GM23338 (cell line): ENCODE data around the gene KRTAP5-1. TPM values are rescaled to one million over a fixed set of nuclear protein-coding genes. Genes with fewer than 3 reads are reported as not detected.
"Not testable (repeated sequence)": the region's sequence is repeated elsewhere in the genome, so short reads cannot be mapped to it uniquely, and the experiment has no call there.

ENCODE experiments used
- ATAC-seq: fragments of 200-7000 bp; cut with Tn5 transposase; 3 replicates; pipeline ENCODE4 v1.9.1; 2020
- DNase-seq: peaks from one replicate; pipeline ENCODE4 v3.0.0-alpha.2; 2015; ENCODE audit warnings: low spot score
- H2AFZ ChIP-seq: fragments of 200-600 bp; sonication (generic); 2 replicates; pipeline ENCODE4 v1.8.0; 2016; ENCODE audit warnings: antibody characterized with exemption, mild to moderate bottlenecking, moderate library complexity
- H3F3A ChIP-seq: fragments of 200-600 bp; sonication (generic); replicated peaks from 2 replicates; pipeline ENCODE4 v1.8.0; 2017; ENCODE audit warnings: antibody characterized with exemption, mixed run types, low read depth
- H3K27ac ChIP-seq: fragments of 200-600 bp; sonication (generic); 2 replicates; pipeline ENCODE4 v1.6.1; 2016; ENCODE audit warnings: low read depth
- H3K27me3 ChIP-seq: fragments of 200-600 bp; sonication (generic); 2 replicates; pipeline ENCODE4 v1.8.0; 2016; ENCODE audit warnings: mild to moderate bottlenecking, mixed run types, moderate library complexity; ENCODE audit not compliant: insufficient read depth
- H3K36me3 ChIP-seq: fragments of 200-600 bp; sonication (generic); 2 replicates; pipeline ENCODE4 v1.8.0; 2016; ENCODE audit warnings: mild to moderate bottlenecking; ENCODE audit not compliant: insufficient read depth
- H3K4me1 ChIP-seq: fragments of 200-600 bp; sonication (generic); 2 replicates; pipeline ENCODE4 v1.8.0; 2016; ENCODE audit warnings: mild to moderate bottlenecking, moderate library complexity; ENCODE audit not compliant: insufficient read depth
- H3K4me2 ChIP-seq: fragments of 200-600 bp; sonication (generic); 2 replicates; pipeline ENCODE4 v1.7.1; 2017; ENCODE audit warnings: mixed run types
- H3K4me3 ChIP-seq: fragments of 200-600 bp; sonication (generic); 2 replicates; pipeline ENCODE4 v1.6.1; 2016; ENCODE audit warnings: mixed run types
- H3K79me2 ChIP-seq: fragments of 200-600 bp; sonication (generic); replicated peaks from 2 replicates; pipeline ENCODE4 v1.8.0; 2017; ENCODE audit warnings: mild to moderate bottlenecking; ENCODE audit not compliant: insufficient read depth
- H3K9me2 ChIP-seq: fragments of 200-600 bp; sonication (generic); 2 replicates; pipeline ENCODE4 v1.8.0; 2017; ENCODE audit not compliant: insufficient read depth
- H4K20me1 ChIP-seq: fragments of 200-600 bp; sonication (generic); replicated peaks from 2 replicates; pipeline ENCODE4 v1.8.0; 2017; ENCODE audit warnings: mild to moderate bottlenecking; ENCODE audit not compliant: insufficient read depth
- H3K27ac Mint-ChIP-seq: 2 replicates; pipeline ENCODE4 v1.8.0; 2020; ENCODE audit warnings: inconsistent platforms, mild to moderate bottlenecking, moderate library complexity, mixed read lengths
- H3K27me3 Mint-ChIP-seq: 3 replicates; pipeline ENCODE4 v1.8.0; 2022; ENCODE audit warnings: low read depth, mild to moderate bottlenecking, moderate library complexity, mixed read lengths, inconsistent platforms; ENCODE audit not compliant: insufficient read depth, poor library complexity
- H3K36me3 Mint-ChIP-seq: 3 replicates; pipeline ENCODE4 v1.8.0; 2021; ENCODE audit warnings: low read depth, mild to moderate bottlenecking, inconsistent platforms, moderate library complexity, mixed read lengths
- H3K4me1 Mint-ChIP-seq: 3 replicates; pipeline ENCODE4 v1.8.0; 2020; ENCODE audit warnings: mild to moderate bottlenecking, inconsistent platforms, mixed read lengths
- H3K4me3 Mint-ChIP-seq: 3 replicates; pipeline ENCODE4 v1.8.0; 2021; ENCODE audit warnings: moderate library complexity, mild to moderate bottlenecking, inconsistent platforms, mixed read lengths
- H3K9me3 Mint-ChIP-seq: 3 replicates; pipeline ENCODE4 v1.8.0; 2020; ENCODE audit warnings: moderate library complexity, mild to moderate bottlenecking, inconsistent platforms, mixed read lengths
- CREB1 ChIP-seq: fragments of 250-450 bp; sonication (Bioruptor Pico); IDR thresholded peaks from 2 replicates; pipeline ENCODE4 v1.5.0; 2020; ENCODE audit warnings: low read depth, mild to moderate bottlenecking, moderate library complexity
- JUNB ChIP-seq: IDR thresholded peaks from one replicate; pipeline ENCODE4 v1.6.1; 2016; ENCODE audit warnings: antibody characterized with exemption; ENCODE audit not compliant: unreplicated experiment
- NANOG ChIP-seq: IDR thresholded peaks from 2 replicates; pipeline ENCODE4 v1.6.1; 2016; ENCODE audit warnings: antibody characterized with exemption, borderline replicate concordance
- POLR2AphosphoS5 ChIP-seq: IDR thresholded peaks from 2 replicates; pipeline ENCODE4 v1.6.1; 2016; ENCODE audit warnings: antibody characterized with exemption, low read depth
- STAT1 ChIP-seq: IDR thresholded peaks from one replicate; pipeline ENCODE4 v1.6.1; 2016; ENCODE audit warnings: antibody characterized with exemption; ENCODE audit not compliant: unreplicated experiment
- ZNF114 ChIP-seq: fragments of 250-450 bp; sonication (Bioruptor Pico); IDR thresholded peaks from 2 replicates; pipeline ENCODE4 v1.5.0; 2020; ENCODE audit warnings: mild to moderate bottlenecking, moderate library complexity
- polyA plus RNA-seq: library from polyadenylated mRNA; unstranded; fragments of >200 nt; fragmentation: Nextera tagmentation; extraction: Ambion mirVana; gene quantifications from 2 replicates; pipeline ENCODE4 v1.2.1, GENCODE V29; 2016
- total RNA-seq: library from RNA; depleted of rRNA; stranded (reverse); fragments of >200 nt; shearing (Covaris generic); gene quantifications from 2 replicates; pipeline ENCODE4 v1.2.3, GENCODE V29; 2014
- TF ChIP-seq, protein P1 (sequence below): fragments of 250-450 bp; sonication (Bioruptor Pico); IDR thresholded peaks from 2 replicates; pipeline ENCODE4 v1.5.0; 2020; ENCODE audit warnings: mild to moderate bottlenecking, moderate library complexity
- TF ChIP-seq, protein P2 (sequence below), 2 experiments: fragments of 200-600 bp in 1 of 2; sonication (generic) in 1 of 2; conservative IDR thresholded peaks; 2 replicates each; pipeline versions ENCODE4 v1.5.1 to v1.6.1; 2016 to 2017; ENCODE audit warnings: antibody characterized with exemption in 2 of 2, low read depth in 2 of 2, mild to moderate bottlenecking in 2 of 2, moderate library complexity in 1 of 2
- TF ChIP-seq, protein P3 (sequence below): IDR thresholded peaks from 2 replicates; pipeline ENCODE4 v1.6.1; 2016; ENCODE audit warnings: antibody characterized with exemption
- TF ChIP-seq, protein P4 (sequence below): IDR thresholded peaks from one replicate; pipeline ENCODE4 v1.6.1; 2018; ENCODE audit warnings: antibody characterized with exemption; ENCODE audit not compliant: unreplicated experiment

KRTAP5-1 gene
- total and polyA plus RNA-seq, 2 experiments from 2014 or later = not detected

DNA sequence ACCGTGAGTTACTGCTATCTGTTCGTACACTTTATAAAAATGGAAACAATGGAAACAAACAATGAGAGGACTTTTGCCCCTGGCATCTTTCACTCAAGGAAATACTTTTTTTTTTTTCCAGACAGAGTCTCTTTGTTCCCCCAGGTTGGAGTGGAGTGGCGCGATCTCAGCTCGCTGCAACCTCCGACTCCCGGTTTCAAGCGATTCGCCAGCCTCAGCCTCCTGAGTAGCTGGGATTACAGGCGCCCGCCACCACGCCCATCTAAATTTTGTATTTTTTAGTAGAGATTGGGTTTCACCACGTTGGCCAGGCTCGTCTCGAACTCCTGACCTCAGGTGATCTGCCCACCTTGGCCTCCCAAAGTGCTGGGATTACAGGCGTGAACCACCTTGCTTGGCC, 9.3 kb downstream of the KRTAP5-1 start:
- H3K4me1 Mint-ChIP-seq, H3K4me3 ChIP-seq, DNase-seq, H3K27ac ChIP-seq, H3K36me3 ChIP-seq, H3K36me3 Mint-ChIP-seq, H3K9me2 ChIP-seq, H2AFZ ChIP-seq, H3K27ac Mint-ChIP-seq, H3K79me2 ChIP-seq, H3K4me2 ChIP-seq, H4K20me1 ChIP-seq, H3K4me3 Mint-ChIP-seq, ATAC-seq, H3F3A ChIP-seq: not testable (repeated sequence)
- Mint-ChIP-seq H3K9me3 (peaks cover 14% of the 10 kb centered on the region), H3K27me3 (peaks cover 42% of the 10 kb centered on the region)
- Histone ChIP-seq H3K4me1 (peaks cover 15% of the 10 kb centered on the region; the same call in 1 of the 2 replicates), H3K27me3 (peaks cover 45% of the 10 kb centered on the region)

DNA sequence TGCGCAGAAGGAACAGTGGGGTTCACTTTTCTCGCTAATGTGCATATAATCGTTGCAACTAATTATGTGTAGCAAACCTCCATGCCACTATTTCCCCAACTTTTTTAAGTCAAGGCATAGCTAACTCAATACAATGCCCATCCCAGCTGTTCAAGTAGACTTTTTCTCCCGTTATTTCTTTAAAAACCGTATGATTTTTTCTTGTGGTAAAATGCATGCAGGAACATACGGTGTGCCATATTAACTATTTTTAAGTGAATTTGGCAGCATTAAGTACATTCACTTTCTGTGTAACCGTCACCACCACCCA, 10.2 kb downstream of the KRTAP5-1 start:
- H4K20me1 ChIP-seq = no peaks in the 10 kb centered on the region
- peaks cover 14% of the 10 kb centered on the region for H3K9me3 Mint-ChIP-seq
- TF ChIP-seq, protein P1, sequence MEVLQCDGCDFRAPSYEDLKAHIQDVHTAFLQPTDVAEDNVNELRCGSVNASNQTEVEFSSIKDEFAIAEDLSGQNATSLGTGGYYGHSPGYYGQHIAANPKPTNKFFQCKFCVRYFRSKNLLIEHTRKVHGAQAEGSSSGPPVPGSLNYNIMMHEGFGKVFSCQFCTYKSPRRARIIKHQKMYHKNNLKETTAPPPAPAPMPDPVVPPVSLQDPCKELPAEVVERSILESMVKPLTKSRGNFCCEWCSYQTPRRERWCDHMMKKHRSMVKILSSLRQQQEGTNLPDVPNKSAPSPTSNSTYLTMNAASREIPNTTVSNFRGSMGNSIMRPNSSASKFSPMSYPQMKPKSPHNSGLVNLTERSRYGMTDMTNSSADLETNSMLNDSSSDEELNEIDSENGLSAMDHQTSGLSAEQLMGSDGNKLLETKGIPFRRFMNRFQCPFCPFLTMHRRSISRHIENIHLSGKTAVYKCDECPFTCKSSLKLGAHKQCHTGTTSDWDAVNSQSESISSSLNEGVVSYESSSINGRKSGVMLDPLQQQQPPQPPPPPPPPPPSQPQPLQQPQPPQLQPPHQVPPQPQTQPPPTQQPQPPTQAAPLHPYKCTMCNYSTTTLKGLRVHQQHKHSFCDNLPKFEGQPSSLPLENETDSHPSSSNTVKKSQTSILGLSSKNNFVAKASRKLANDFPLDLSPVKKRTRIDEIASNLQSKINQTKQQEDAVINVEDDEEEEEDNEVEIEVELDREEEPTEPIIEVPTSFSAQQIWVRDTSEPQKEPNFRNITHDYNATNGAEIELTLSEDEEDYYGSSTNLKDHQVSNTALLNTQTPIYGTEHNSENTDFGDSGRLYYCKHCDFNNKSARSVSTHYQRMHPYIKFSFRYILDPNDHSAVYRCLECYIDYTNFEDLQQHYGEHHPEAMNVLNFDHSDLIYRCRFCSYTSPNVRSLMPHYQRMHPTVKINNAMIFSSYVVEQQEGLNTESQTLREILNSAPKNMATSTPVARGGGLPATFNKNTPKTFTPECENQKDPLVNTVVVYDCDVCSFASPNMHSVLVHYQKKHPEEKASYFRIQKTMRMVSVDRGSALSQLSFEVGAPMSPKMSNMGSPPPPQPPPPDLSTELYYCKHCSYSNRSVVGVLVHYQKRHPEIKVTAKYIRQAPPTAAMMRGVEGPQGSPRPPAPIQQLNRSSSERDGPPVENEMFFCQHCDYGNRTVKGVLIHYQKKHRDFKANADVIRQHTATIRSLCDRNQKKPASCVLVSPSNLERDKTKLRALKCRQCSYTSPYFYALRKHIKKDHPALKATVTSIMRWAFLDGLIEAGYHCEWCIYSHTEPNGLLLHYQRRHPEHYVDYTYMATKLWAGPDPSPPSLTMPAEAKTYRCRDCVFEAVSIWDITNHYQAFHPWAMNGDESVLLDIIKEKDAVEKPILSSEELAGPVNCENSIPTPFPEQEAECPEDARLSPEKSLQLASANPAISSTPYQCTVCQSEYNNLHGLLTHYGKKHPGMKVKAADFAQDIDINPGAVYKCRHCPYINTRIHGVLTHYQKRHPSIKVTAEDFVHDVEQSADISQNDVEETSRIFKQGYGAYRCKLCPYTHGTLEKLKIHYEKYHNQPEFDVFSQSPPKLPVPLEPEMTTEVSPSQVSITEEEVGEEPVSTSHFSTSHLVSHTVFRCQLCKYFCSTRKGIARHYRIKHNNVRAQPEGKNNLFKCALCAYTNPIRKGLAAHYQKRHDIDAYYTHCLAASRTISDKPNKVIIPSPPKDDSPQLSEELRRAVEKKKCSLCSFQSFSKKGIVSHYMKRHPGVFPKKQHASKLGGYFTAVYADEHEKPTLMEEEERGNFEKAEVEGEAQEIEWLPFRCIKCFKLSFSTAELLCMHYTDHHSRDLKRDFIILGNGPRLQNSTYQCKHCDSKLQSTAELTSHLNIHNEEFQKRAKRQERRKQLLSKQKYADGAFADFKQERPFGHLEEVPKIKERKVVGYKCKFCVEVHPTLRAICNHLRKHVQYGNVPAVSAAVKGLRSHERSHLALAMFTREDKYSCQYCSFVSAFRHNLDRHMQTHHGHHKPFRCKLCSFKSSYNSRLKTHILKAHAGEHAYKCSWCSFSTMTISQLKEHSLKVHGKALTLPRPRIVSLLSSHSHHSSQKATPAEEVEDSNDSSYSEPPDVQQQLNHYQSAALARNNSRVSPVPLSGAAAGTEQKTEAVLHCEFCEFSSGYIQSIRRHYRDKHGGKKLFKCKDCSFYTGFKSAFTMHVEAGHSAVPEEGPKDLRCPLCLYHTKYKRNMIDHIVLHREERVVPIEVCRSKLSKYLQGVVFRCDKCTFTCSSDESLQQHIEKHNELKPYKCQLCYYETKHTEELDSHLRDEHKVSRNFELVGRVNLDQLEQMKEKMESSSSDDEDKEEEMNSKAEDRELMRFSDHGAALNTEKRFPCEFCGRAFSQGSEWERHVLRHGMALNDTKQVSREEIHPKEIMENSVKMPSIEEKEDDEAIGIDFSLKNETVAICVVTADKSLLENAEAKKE (CRISPR knock-in tag) = no peak
- TF ChIP-seq STAT1 = no peak
- TF ChIP-seq, protein P2, sequence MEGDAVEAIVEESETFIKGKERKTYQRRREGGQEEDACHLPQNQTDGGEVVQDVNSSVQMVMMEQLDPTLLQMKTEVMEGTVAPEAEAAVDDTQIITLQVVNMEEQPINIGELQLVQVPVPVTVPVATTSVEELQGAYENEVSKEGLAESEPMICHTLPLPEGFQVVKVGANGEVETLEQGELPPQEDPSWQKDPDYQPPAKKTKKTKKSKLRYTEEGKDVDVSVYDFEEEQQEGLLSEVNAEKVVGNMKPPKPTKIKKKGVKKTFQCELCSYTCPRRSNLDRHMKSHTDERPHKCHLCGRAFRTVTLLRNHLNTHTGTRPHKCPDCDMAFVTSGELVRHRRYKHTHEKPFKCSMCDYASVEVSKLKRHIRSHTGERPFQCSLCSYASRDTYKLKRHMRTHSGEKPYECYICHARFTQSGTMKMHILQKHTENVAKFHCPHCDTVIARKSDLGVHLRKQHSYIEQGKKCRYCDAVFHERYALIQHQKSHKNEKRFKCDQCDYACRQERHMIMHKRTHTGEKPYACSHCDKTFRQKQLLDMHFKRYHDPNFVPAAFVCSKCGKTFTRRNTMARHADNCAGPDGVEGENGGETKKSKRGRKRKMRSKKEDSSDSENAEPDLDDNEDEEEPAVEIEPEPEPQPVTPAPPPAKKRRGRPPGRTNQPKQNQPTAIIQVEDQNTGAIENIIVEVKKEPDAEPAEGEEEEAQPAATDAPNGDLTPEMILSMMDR (conservative IDR thresholded peaks at IDR 0.05; ENCODE audit: low read depth in 2 of 2) = no peak; a peak in 1 of 4 replicates
- no peak for TF ChIP-seq ZNF114
- no peak for TF ChIP-seq NANOG
- no peak for TF ChIP-seq POLR2AphosphoS5
- TF ChIP-seq, protein P3, sequence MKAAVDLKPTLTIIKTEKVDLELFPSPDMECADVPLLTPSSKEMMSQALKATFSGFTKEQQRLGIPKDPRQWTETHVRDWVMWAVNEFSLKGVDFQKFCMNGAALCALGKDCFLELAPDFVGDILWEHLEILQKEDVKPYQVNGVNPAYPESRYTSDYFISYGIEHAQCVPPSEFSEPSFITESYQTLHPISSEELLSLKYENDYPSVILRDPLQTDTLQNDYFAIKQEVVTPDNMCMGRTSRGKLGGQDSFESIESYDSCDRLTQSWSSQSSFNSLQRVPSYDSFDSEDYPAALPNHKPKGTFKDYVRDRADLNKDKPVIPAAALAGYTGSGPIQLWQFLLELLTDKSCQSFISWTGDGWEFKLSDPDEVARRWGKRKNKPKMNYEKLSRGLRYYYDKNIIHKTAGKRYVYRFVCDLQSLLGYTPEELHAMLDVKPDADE = no peak
- TF ChIP-seq, protein P4, sequence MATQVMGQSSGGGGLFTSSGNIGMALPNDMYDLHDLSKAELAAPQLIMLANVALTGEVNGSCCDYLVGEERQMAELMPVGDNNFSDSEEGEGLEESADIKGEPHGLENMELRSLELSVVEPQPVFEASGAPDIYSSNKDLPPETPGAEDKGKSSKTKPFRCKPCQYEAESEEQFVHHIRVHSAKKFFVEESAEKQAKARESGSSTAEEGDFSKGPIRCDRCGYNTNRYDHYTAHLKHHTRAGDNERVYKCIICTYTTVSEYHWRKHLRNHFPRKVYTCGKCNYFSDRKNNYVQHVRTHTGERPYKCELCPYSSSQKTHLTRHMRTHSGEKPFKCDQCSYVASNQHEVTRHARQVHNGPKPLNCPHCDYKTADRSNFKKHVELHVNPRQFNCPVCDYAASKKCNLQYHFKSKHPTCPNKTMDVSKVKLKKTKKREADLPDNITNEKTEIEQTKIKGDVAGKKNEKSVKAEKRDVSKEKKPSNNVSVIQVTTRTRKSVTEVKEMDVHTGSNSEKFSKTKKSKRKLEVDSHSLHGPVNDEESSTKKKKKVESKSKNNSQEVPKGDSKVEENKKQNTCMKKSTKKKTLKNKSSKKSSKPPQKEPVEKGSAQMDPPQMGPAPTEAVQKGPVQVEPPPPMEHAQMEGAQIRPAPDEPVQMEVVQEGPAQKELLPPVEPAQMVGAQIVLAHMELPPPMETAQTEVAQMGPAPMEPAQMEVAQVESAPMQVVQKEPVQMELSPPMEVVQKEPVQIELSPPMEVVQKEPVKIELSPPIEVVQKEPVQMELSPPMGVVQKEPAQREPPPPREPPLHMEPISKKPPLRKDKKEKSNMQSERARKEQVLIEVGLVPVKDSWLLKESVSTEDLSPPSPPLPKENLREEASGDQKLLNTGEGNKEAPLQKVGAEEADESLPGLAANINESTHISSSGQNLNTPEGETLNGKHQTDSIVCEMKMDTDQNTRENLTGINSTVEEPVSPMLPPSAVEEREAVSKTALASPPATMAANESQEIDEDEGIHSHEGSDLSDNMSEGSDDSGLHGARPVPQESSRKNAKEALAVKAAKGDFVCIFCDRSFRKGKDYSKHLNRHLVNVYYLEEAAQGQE = no peak
- TF ChIP-seq CREB1 (CRISPR knock-in tag) = no peak
- no peak for TF ChIP-seq JUNB

More for the DNA sequence above, 10.2 kb downstream of the KRTAP5-1 start:
- no peak overlapping the region for H3K27ac ChIP-seq
- H3K79me2 ChIP-seq = no peaks in the 10 kb centered on the region
- H3K4me1 ChIP-seq = peaks cover 20% of the 10 kb centered on the region; the same call in 1 of the 2 replicates
- H3K27me3 ChIP-seq = peaks cover 53% of the 10 kb centered on the region
- H3K27ac Mint-ChIP-seq = no peak overlapping the region
- H3K36me3 Mint-ChIP-seq = no peaks in the 10 kb centered on the region
- DNase-seq (no peak), ATAC-seq (no peak)
- no peak overlapping the region for H3K4me3 ChIP-seq
- H3K27me3 Mint-ChIP-seq = peaks cover 49% of the 10 kb centered on the region
- H3K4me2 ChIP-seq = 0 out of 2 replicates have a peak overlapping the region, but pooled peaks have one; percentile 38
- peaks cover 8% of the 10 kb centered on the region; the same call in 1 of the 2 replicates for H3F3A ChIP-seq
- no peaks in the 10 kb centered on the region for H3K36me3 ChIP-seq
- H2AFZ ChIP-seq = no peak overlapping the region
- H3K4me3 Mint-ChIP-seq = peak overlapping the region; percentile 50; the same call in 1 of the 3 replicates
- no peaks in the 10 kb centered on the region for H3K4me1 Mint-ChIP-seq
- H3K9me2 ChIP-seq = no peaks in the 10 kb centered on the region
